H9 (cell line): ENCODE data around the gene DISP1. TPM values are rescaled to one million over a fixed set of nuclear protein-coding genes. Genes with fewer than 3 reads are reported as not detected.

Source experiments
- DNase-seq: peaks from one replicate; pipeline ENCODE4 v3.0.0-alpha.2; 2017
- H2AFZ ChIP-seq: one replicate; pipeline ENCODE4 v1.6.1; 2013; ENCODE audit warnings: mild to moderate bottlenecking, low read length, control low read depth, moderate library complexity
- H2AK5ac ChIP-seq: 2 replicates; pipeline ENCODE4 v1.6.1; 2013; ENCODE audit warnings: low read length, control low read depth, mixed read lengths; ENCODE audit not compliant: insufficient read length
- H2BK120ac ChIP-seq: one replicate; pipeline ENCODE4 v1.6.1; 2013; ENCODE audit warnings: low read depth, mild to moderate bottlenecking, low read length, control low read depth, inconsistent platforms; ENCODE audit not compliant: poor library complexity, severe bottlenecking
- H2BK12ac ChIP-seq: 2 replicates; pipeline ENCODE4 v1.6.1; 2013; ENCODE audit warnings: low read length, control low read depth, mixed read lengths, low read depth; ENCODE audit not compliant: insufficient read length
- H2BK15ac ChIP-seq: 2 replicates; pipeline ENCODE4 v1.6.1; 2013; ENCODE audit warnings: low read depth, low read length, control low read depth
- H2BK20ac ChIP-seq: one replicate; pipeline ENCODE4 v1.6.1; 2013; ENCODE audit warnings: low read depth, mild to moderate bottlenecking, low read length, control low read depth, inconsistent platforms; ENCODE audit not compliant: poor library complexity, severe bottlenecking
- H2BK5ac ChIP-seq: 2 replicates; pipeline ENCODE4 v1.6.1; 2013; ENCODE audit warnings: low read length, control low read depth, mixed read lengths; ENCODE audit not compliant: insufficient read length
- H3K14ac ChIP-seq: 2 replicates; pipeline ENCODE4 v1.6.1; 2013; ENCODE audit warnings: low read length, control low read depth; ENCODE audit not compliant: insufficient read depth
- H3K18ac ChIP-seq: 2 replicates; pipeline ENCODE4 v1.6.1; 2013; ENCODE audit warnings: low read depth, mild to moderate bottlenecking, mixed read lengths, low read length, control low read depth; ENCODE audit not compliant: insufficient read length
- H3K23ac ChIP-seq: 2 replicates; pipeline ENCODE4 v1.6.1; 2013; ENCODE audit warnings: low read length, control low read depth, mixed read lengths, low read depth; ENCODE audit not compliant: insufficient read length
- H3K23me2 ChIP-seq: 2 replicates; pipeline ENCODE4 v1.6.1; 2013; ENCODE audit warnings: low read depth, mild to moderate bottlenecking, mixed read lengths, low read length, control low read depth; ENCODE audit not compliant: insufficient read length, poor library complexity, severe bottlenecking
- H3K27ac ChIP-seq: 2 replicates; pipeline ENCODE4 v1.5.1; 2013; ENCODE audit warnings: low read length, control low read depth, mixed read lengths, low read depth; ENCODE audit not compliant: insufficient read length
- H3K27me3 ChIP-seq: 2 replicates; pipeline ENCODE4 v1.6.1; 2013; ENCODE audit warnings: low read length, control low read depth, inconsistent platforms; ENCODE audit not compliant: insufficient read depth
- H3K4ac ChIP-seq: 2 replicates; pipeline ENCODE4 v1.6.1; 2013; ENCODE audit warnings: low read depth, mild to moderate bottlenecking, control low read depth, inconsistent platforms, low read length, moderate library complexity
- H3K4me1 ChIP-seq: 2 replicates; pipeline ENCODE4 v1.6.1; 2013; ENCODE audit warnings: low read length, control low read depth, inconsistent platforms; ENCODE audit not compliant: insufficient read depth
- H3K4me2 ChIP-seq: 2 replicates; pipeline ENCODE4 v1.6.1; 2013; ENCODE audit warnings: low read length, control low read depth, mixed read lengths; ENCODE audit not compliant: insufficient read length, insufficient read depth
- H3K56ac ChIP-seq: 2 replicates; pipeline ENCODE4 v1.6.1; 2013; ENCODE audit warnings: low read depth, mild to moderate bottlenecking, mixed read lengths, low read length, control low read depth; ENCODE audit not compliant: insufficient read length
- H3K79me1 ChIP-seq: 2 replicates; pipeline ENCODE4 v1.6.1; 2013; ENCODE audit warnings: low read depth, mild to moderate bottlenecking, moderate library complexity, low read length, control low read depth, inconsistent platforms; ENCODE audit not compliant: insufficient read depth, poor library complexity, severe bottlenecking
- H3K79me2 ChIP-seq: 2 replicates; pipeline ENCODE4 v1.6.1; 2013; ENCODE audit warnings: low read length, control low read depth, inconsistent platforms; ENCODE audit not compliant: insufficient read depth
- H3K9ac ChIP-seq: 2 replicates; pipeline ENCODE4 v1.6.1; 2013; ENCODE audit warnings: low read length, control low read depth, mixed read lengths; ENCODE audit not compliant: insufficient read length; ENCODE audit errors: extremely low read depth
- H3K9me3 ChIP-seq: one replicate; pipeline ENCODE4 v1.6.1; 2013; ENCODE audit warnings: low read depth, low read length, inconsistent platforms; ENCODE audit not compliant: control insufficient read depth
- H3T11ph ChIP-seq: one replicate; pipeline ENCODE4 v1.6.1; 2013; ENCODE audit warnings: mild to moderate bottlenecking, low read length, control low read depth, inconsistent platforms
- H4K20me1 ChIP-seq: one replicate; pipeline ENCODE4 v1.6.1; 2013; ENCODE audit not compliant: control insufficient read depth, insufficient read length, insufficient read depth
- H4K5ac ChIP-seq: 2 replicates; pipeline ENCODE4 v1.6.1; 2013; ENCODE audit warnings: low read depth, mild to moderate bottlenecking, mixed read lengths, low read length, control low read depth; ENCODE audit not compliant: insufficient read length
- H4K8ac ChIP-seq: replicated peaks from 2 replicates; pipeline ENCODE4 v1.6.1; 2013; ENCODE audit warnings: low read length, control low read depth, mixed read lengths, low read depth; ENCODE audit not compliant: insufficient read length
- H4K91ac ChIP-seq: 2 replicates; pipeline ENCODE4 v1.6.1; 2013; ENCODE audit warnings: low read depth, mild to moderate bottlenecking, moderate library complexity, mixed read lengths, low read length, control low read depth; ENCODE audit not compliant: insufficient read length
- H3K27ac Mint-ChIP-seq, 3 experiments: 2 replicates in 2 of 3; 3 replicates in 1 of 3; pipeline ENCODE4 v1.8.0; 2020 to 2021; ENCODE audit warnings: mixed read lengths in 3 of 3, mild to moderate bottlenecking in 1 of 3, moderate library complexity in 1 of 3
- H3K27me3 Mint-ChIP-seq: 2 replicates; pipeline ENCODE4 v1.8.0; 2021; ENCODE audit warnings: low read depth, mild to moderate bottlenecking, moderate library complexity, mixed read lengths
- H3K36me3 Mint-ChIP-seq, 3 experiments: 2 replicates in 2 of 3; 3 replicates in 1 of 3; pipeline ENCODE4 v1.8.0; 2020 to 2021; ENCODE audit warnings: low read depth in 3 of 3, mixed read lengths in 3 of 3; ENCODE audit not compliant: insufficient read depth in 1 of 3
- H3K4me1 Mint-ChIP-seq, 2 experiments: 2 replicates each; pipeline ENCODE4 v1.8.0; 2020; ENCODE audit warnings: mixed read lengths in 2 of 2
- H3K4me3 Mint-ChIP-seq, 2 experiments: 2 replicates in 1 of 2; 3 replicates in 1 of 2; pipeline ENCODE4 v1.8.0; 2020 to 2021; ENCODE audit warnings: mild to moderate bottlenecking in 2 of 2, mixed read lengths in 2 of 2, moderate library complexity in 1 of 2
- H3K9me3 Mint-ChIP-seq, 2 experiments: 2 replicates in 1 of 2; 3 replicates in 1 of 2; pipeline ENCODE4 v1.8.0; 2020; ENCODE audit warnings: mild to moderate bottlenecking in 2 of 2, mixed read lengths in 2 of 2, moderate library complexity in 1 of 2
- CTCF ChIP-seq: fragments of 200-600 bp; sonication (generic); conservative IDR thresholded peaks from 3 replicates; pipeline ENCODE4 v1.8.0; 2021; ENCODE audit warnings: antibody characterized with exemption, mild to moderate bottlenecking
- WGBS: extraction: QIAGEN DNeasy Blood & Tissue Kit; methylation state at CpG from one replicate; pipeline ENCODE4 v1.1.7; 2013; ENCODE audit warnings: missing lambda C conversion rate, low lambda C conversion rate, mixed read lengths; ENCODE audit not compliant: insufficient read length; ENCODE audit errors: extremely low coverage; 5-methylcytosine and 5-hydroxymethylcytosine counted together
- total RNA-seq: library from RNA; stranded (reverse); gene quantifications from 2 replicates; pipeline ENCODE4 v1.2.1, GENCODE V29; 2021

Gene DISP1
- total RNA-seq, 1 experiment from 2014 or later = 2.6 TPM

GRCh38 chr1:222785529-222785928 lies 29.3 kb upstream of the DISP1 start:
- no peak overlapping the region for H3K4me3 Mint-ChIP-seq
- no peak for TF ChIP-seq CTCF
- Histone ChIP-seq H3K4ac (no peak overlapping the region), H2AFZ (no peak overlapping the region), H4K5ac (no peak overlapping the region), H3K18ac (no peak overlapping the region), H3K79me2 (no peaks in the 10 kb centered on the region), H3K56ac (no peak overlapping the region), H4K20me1 (no peaks in the 10 kb centered on the region), H3K79me1 (no peaks in the 10 kb centered on the region), H2BK15ac (no peak overlapping the region), H2AK5ac (no peak overlapping the region), H4K8ac (no peak overlapping the region), H2BK5ac (no peak overlapping the region), H3K27me3 (no peaks in the 10 kb centered on the region), H3K14ac (no peak overlapping the region), H3K4me1 (no peaks in the 10 kb centered on the region), H3K27ac (no peak overlapping the region), H3T11ph (no peak overlapping the region), H3K9ac (no peak overlapping the region), H3K4me2 (no peak overlapping the region), H4K91ac (no peak overlapping the region), H3K23ac (no peak overlapping the region), H2BK12ac (no peak overlapping the region), H3K9me3 (no peaks in the 10 kb centered on the region), H3K23me2 (no peaks in the 10 kb centered on the region), H2BK120ac (no peak overlapping the region), H2BK20ac (no peak overlapping the region)
- H3K27me3 Mint-ChIP-seq = peaks cover 19% of the 10 kb centered on the region
- WGBS = no CpG with 5 or more reads among the region's 2 CpGs
- no peaks in the 10 kb centered on the region for H3K36me3 Mint-ChIP-seq
- no peak overlapping the region for H3K27ac Mint-ChIP-seq
- no peaks in the 10 kb centered on the region for H3K4me1 Mint-ChIP-seq
- DNase-seq = no peak
- no peaks in the 10 kb centered on the region; a peak in 1 of 5 replicates for H3K9me3 Mint-ChIP-seq
